Vagina (tissue), 2 donors: ENCODE measurements around the gene HOXB6. TPM values are rescaled to one million over a fixed set of nuclear protein-coding genes. Genes with fewer than 3 reads are reported as not detected.

Source experiments
- DNase-seq, 2 donors: peaks; one replicate each; pipeline ENCODE4 v3.0.0-alpha.2; 2017; ENCODE audit errors: extremely low spot score in 2 of 2
- H3K27ac ChIP-seq: fragments of 200-600 bp; sonication (generic); one replicate; pipeline ENCODE4 v1.5.1; 2019
- H3K27me3 ChIP-seq: fragments of 200-600 bp; sonication (generic); one replicate; pipeline ENCODE4 v1.5.1; 2019
- H3K36me3 ChIP-seq, 2 donors: fragments of 200-600 bp; sonication (generic); one replicate each; pipeline ENCODE4 v1.5.1; 2017 to 2019
- H3K4me1 ChIP-seq: fragments of 200-600 bp; sonication (generic); one replicate; pipeline ENCODE4 v1.5.1; 2019
- H3K4me3 ChIP-seq, 2 donors: fragments of 200-600 bp; sonication (generic); 1 replicate in 1 of 2; 2 replicates in 1 of 2; pipeline ENCODE4 v1.5.1; 2016 to 2019
- H3K9me3 ChIP-seq: fragments of 200-600 bp; sonication (generic); one replicate; pipeline ENCODE4 v1.5.1; 2019
- POLR2A ChIP-seq, 2 donors: fragments of 450-650 bp; IDR thresholded peaks; one replicate each; pipeline ENCODE4 v1.6.1; 2017; ENCODE audit warnings: antibody characterized with exemption in 2 of 2, mild to moderate bottlenecking in 2 of 2, moderate library complexity in 2 of 2
- POLR2AphosphoS5 ChIP-seq, 2 donors: sonication (generic); formaldehyde crosslinking; IDR thresholded peaks; one replicate each; pipeline ENCODE4 v1.9.0; 2017; ENCODE audit warnings: antibody characterized with exemption in 2 of 2, mild to moderate bottlenecking in 2 of 2, low read depth in 1 of 2; ENCODE audit not compliant: insufficient read depth in 1 of 2
- intact Hi-C: fragments of 100-400 bp; cut with DNase I; formaldehyde crosslinking; loops from one replicate; pipeline ENCODE4 v1.15.1; 2023
- total RNA-seq: library from RNA; depleted of rRNA; stranded (reverse); fragments of >200 nt; gene quantifications from one replicate; pipeline ENCODE4 v1.2.3, GENCODE V29; 2016
- TF ChIP-seq, protein P1 (sequence below), 3 experiments: fragments of 450-650 bp in 2 of 3; fragments of 200-600 bp in 1 of 3; sonication (generic) in 1 of 3; IDR thresholded peaks; one replicate each; pipeline ENCODE4 v1.5.1; 2017 to 2019; ENCODE audit warnings: antibody characterized with exemption in 3 of 3, mild to moderate bottlenecking in 2 of 3, moderate library complexity in 2 of 3

The HOXB6 gene
- total RNA-seq, 1 donor from 2014 or later = 1.2 TPM

DNA sequence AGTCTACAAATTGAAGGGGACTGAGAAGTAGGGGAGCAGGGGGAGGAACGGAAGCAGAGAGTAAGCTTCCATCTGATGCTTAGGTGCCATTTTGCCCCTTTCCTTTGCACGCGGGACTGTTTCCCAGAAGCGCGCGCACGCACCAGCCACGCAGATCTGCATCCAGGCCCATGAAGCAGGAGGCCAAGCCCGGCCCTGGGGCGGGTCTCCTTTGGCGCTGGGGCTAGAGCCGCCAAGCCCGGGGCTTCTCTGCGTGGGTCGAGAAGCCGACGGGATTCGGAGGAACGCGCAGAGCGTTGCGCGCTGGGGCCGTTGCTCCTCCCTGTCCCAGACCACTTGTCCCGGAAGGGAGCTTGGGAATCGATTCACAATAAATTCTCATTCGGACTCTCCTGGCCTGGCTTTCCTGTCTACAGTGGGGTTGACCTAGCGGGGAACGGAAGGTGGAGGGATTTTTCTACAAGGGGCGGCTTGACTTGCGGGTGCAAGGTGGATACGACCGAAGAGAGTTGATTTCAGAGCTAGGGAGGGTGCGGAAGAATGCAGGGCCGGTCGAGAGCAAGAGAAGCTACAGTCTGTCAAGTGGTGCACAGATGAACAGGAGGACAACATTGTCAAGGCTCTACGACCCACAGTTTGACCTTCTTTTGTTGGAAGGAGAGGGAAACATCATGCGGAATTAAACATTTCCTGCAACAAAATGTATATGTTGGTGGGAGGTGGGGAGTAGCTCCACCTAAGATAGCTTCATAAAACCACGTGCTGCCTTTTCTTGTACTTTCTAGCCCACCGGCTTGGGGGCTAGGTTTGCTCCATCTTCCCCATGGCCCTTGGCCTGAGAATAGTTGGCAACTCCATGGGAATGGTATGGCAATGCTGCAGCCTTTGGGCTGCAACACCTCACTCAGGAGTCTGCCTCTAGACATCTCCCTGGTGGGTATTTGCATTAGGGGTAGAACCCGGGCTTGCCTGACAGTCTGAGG lies 16.9 kb upstream of the HOXB6 start:
- Histone ChIP-seq H3K4me1 (peaks cover 31% of the 10 kb centered on the region), H3K4me3 (no peak overlapping the region), H3K9me3 (no peaks in the 10 kb centered on the region), H3K27me3 (peaks cover 9% of the 10 kb centered on the region), H3K27ac (no peak overlapping the region), H3K36me3 (no peaks in the 10 kb centered on the region)
- no peak for DNase-seq
- TF ChIP-seq POLR2AphosphoS5 (IDR thresholded peaks at IDR 0.05; ENCODE audit: insufficient read depth in 1 of 2, low read depth in 1 of 2) = no peak
- no peak for TF ChIP-seq POLR2A (IDR thresholded peaks at IDR 0.05)
- TF ChIP-seq, protein P1, sequence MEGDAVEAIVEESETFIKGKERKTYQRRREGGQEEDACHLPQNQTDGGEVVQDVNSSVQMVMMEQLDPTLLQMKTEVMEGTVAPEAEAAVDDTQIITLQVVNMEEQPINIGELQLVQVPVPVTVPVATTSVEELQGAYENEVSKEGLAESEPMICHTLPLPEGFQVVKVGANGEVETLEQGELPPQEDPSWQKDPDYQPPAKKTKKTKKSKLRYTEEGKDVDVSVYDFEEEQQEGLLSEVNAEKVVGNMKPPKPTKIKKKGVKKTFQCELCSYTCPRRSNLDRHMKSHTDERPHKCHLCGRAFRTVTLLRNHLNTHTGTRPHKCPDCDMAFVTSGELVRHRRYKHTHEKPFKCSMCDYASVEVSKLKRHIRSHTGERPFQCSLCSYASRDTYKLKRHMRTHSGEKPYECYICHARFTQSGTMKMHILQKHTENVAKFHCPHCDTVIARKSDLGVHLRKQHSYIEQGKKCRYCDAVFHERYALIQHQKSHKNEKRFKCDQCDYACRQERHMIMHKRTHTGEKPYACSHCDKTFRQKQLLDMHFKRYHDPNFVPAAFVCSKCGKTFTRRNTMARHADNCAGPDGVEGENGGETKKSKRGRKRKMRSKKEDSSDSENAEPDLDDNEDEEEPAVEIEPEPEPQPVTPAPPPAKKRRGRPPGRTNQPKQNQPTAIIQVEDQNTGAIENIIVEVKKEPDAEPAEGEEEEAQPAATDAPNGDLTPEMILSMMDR (IDR thresholded peaks at IDR 0.05) = no peak
- intact Hi-C loops = no loop called here

GRCh38 chr17:48620461-48621139 lies 15.8 kb upstream of the HOXB6 start:
- Histone ChIP-seq H3K27me3 (peaks cover 11% of the 10 kb centered on the region), H3K27ac (no peak overlapping the region), H3K9me3 (no peaks in the 10 kb centered on the region), H3K36me3 (no peaks in the 10 kb centered on the region), H3K4me3 (no peak overlapping the region), H3K4me1 (peaks cover 20% of the 10 kb centered on the region)
- intact Hi-C loops = no loop called here
- DNase-seq = no peak
- TF ChIP-seq, protein P1 (IDR thresholded peaks at IDR 0.05) = no peak
- TF ChIP-seq POLR2A (IDR thresholded peaks at IDR 0.05) (no peak), POLR2AphosphoS5 (IDR thresholded peaks at IDR 0.05; ENCODE audit: insufficient read depth in 1 of 2, low read depth in 1 of 2) (no peak)

DNA sequence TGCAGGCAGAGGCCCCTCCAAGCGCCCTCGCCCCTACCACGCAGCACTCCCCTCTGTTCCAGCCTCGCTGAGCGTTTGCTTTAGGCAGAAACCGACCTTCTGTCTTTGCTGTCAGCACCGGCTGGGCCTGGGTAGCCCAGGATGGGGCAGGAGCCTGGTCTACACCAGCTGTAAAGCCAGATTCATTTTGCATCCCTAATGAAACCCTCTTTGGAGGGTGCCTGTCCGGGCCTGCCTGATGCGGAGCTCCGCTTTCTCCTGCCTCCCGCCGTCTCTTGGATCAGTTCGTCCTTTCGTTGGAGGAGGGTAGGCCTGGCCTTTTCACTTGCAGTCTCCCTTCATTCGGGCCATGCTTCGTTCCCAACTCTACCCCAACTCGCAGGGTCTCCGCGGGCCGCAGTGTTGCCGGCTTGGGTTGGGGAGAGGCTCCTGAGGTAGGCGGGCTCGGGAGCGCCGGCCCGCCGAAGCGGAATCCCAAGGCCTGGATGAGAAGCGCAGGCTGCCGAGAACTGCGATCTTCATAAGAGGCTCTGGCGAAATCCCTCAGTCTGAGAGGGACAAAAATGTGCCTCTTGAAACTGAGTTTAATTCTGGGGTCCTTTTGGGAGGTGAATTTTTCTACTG lies 15.2 kb upstream of the HOXB6 start:
- DNase-seq = no peak
- intact Hi-C loops = no loop called here
- Histone ChIP-seq H3K27me3 (peaks cover 12% of the 10 kb centered on the region), H3K4me1 (peaks cover 13% of the 10 kb centered on the region), H3K27ac (no peak overlapping the region), H3K36me3 (no peaks in the 10 kb centered on the region), H3K4me3 (no peak overlapping the region), H3K9me3 (no peaks in the 10 kb centered on the region)
- TF ChIP-seq, protein P1 (IDR thresholded peaks at IDR 0.05) = no peak
- no peak for TF ChIP-seq POLR2AphosphoS5 (IDR thresholded peaks at IDR 0.05; ENCODE audit: insufficient read depth in 1 of 2, low read depth in 1 of 2)
- TF ChIP-seq POLR2A (IDR thresholded peaks at IDR 0.05) = no peak

GRCh38 chr17:48618256-48618896 lies 13.6 kb upstream of the HOXB6 start:
- intact Hi-C loops = no loop called here

More at GRCh38 chr17:48618256-48618896, 13.6 kb upstream of the HOXB6 start:
- Histone ChIP-seq H3K27ac (no peak overlapping the region), H3K36me3 (no peaks in the 10 kb centered on the region), H3K9me3 (no peaks in the 10 kb centered on the region), H3K27me3 (peaks cover 17% of the 10 kb centered on the region), H3K4me3 (no peak overlapping the region), H3K4me1 (peaks cover 16% of the 10 kb centered on the region)
- no peak for TF ChIP-seq POLR2A (IDR thresholded peaks at IDR 0.05)
- peak in 1 of 2 donors; percentile 48 for TF ChIP-seq POLR2AphosphoS5 (IDR thresholded peaks at IDR 0.05; ENCODE audit: insufficient read depth in 1 of 2, low read depth in 1 of 2)
- TF ChIP-seq, protein P1 (IDR thresholded peaks at IDR 0.05) = peak; percentile 79 to 98 (median 97)
- DNase-seq = no peak
